Vagina (tissue), 2 donors: Measurements from ENCODE around the gene EPAS1.

Experiments
- POLR2A ChIP-seq, 2 donors: fragments of 450-650 bp; IDR thresholded peaks; one replicate each; pipeline ENCODE4 v1.6.1; 2017; ENCODE audit warnings: antibody characterized with exemption in 2 of 2, mild to moderate bottlenecking in 2 of 2, moderate library complexity in 2 of 2
- TF ChIP-seq, protein P1 (sequence below), 3 experiments: fragments of 450-650 bp in 2 of 3; fragments of 200-600 bp in 1 of 3; sonication (generic) in 1 of 3; IDR thresholded peaks; one replicate each; pipeline ENCODE4 v1.5.1; 2017 to 2019; ENCODE audit warnings: antibody characterized with exemption in 3 of 3, mild to moderate bottlenecking in 2 of 3, moderate library complexity in 2 of 3

DNA sequence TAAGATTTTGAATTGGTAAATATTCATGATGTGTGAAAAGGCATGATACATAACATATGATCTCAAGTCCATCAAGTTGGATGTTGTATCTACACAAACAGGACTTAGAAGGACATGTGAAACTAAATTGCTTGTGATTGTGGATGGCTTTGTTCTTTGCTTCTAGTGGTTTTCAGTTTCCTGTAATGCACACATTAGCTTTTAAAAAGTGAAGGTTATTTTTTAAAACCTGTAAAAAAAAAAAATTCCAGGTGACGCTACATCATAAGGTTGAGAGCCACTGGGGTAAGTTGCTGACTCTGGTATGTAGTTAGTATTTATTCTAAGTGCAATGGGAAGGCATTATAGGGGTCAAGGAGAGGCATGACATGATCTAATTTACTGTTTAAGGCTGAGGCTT, 133.8 kb downstream of the EPAS1 start:
- TF ChIP-seq, protein P1, sequence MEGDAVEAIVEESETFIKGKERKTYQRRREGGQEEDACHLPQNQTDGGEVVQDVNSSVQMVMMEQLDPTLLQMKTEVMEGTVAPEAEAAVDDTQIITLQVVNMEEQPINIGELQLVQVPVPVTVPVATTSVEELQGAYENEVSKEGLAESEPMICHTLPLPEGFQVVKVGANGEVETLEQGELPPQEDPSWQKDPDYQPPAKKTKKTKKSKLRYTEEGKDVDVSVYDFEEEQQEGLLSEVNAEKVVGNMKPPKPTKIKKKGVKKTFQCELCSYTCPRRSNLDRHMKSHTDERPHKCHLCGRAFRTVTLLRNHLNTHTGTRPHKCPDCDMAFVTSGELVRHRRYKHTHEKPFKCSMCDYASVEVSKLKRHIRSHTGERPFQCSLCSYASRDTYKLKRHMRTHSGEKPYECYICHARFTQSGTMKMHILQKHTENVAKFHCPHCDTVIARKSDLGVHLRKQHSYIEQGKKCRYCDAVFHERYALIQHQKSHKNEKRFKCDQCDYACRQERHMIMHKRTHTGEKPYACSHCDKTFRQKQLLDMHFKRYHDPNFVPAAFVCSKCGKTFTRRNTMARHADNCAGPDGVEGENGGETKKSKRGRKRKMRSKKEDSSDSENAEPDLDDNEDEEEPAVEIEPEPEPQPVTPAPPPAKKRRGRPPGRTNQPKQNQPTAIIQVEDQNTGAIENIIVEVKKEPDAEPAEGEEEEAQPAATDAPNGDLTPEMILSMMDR (IDR thresholded peaks at IDR 0.05) = no peak
- no peak for TF ChIP-seq POLR2A (IDR thresholded peaks at IDR 0.05)
